NCI-H82 treated with DMSO at 0.1 percent for 48 hours (cell line): ENCODE data around the gene CCL4L2.
"Not testable (repeated sequence)": the region's sequence is repeated elsewhere in the genome, so short reads cannot be mapped to it uniquely, and the experiment has no call there.

Experiments used
- DNase-seq: peaks from one replicate; lab custom pipeline; 2025; ENCODE audit not compliant: unreplicated experiment; lab: John Stamatoyannopoulos, UW

Gene CCL4L2

GRCh38 chr17:36194832-36195433 lies 15.9 kb upstream of the CCL4L2 start:
- DNase-seq: not testable (repeated sequence)

- no peak for DNase-seq
These were observed 15.3 kb upstream of the CCL4L2 start for GRCh38 chr17:36195434-36196130.

GRCh38 chr17:36196131-36196486 lies 14.8 kb upstream of the CCL4L2 start:
- no peak for DNase-seq

- DNase-seq: no peak
These were observed 13.5 kb upstream of the CCL4L2 start for GRCh38 chr17:36197387-36197703.

- no peak for DNase-seq
These were observed 11.9 kb upstream of the CCL4L2 start for GRCh38 chr17:36198831-36199465.

GRCh38 chr17:36201102-36201501 lies 9.8 kb upstream of the CCL4L2 start:
- not testable (repeated sequence) for DNase-seq

GRCh38 chr17:36201506-36201905 lies 9.4 kb upstream of the CCL4L2 start:
- not testable (repeated sequence) for DNase-seq

GRCh38 chr17:36203335-36203734 lies 7.5 kb upstream of the CCL4L2 start:
- DNase-seq: no peak

GRCh38 chr17:36204724-36205500 lies 6.0 kb upstream of the CCL4L2 start:
- no peak for DNase-seq

- DNase-seq: no peak
These were observed 5.0 kb upstream of the CCL4L2 start for GRCh38 chr17:36205637-36206485.

GRCh38 chr17:36206486-36206821 lies 4.4 kb upstream of the CCL4L2 start:
- DNase-seq: not testable (repeated sequence)

GRCh38 chr17:36207383-36207782 lies 3.5 kb upstream of the CCL4L2 start:
- not testable (repeated sequence) for DNase-seq

- DNase-seq: no peak
These were observed 1.3 kb upstream of the CCL4L2 start for GRCh38 chr17:36209575-36209974.

GRCh38 chr17:36211484-36212271 lies 815 bp downstream of the CCL4L2 start:
- DNase-seq: not testable (repeated sequence)

GRCh38 chr17:36212272-36212605 lies 1.4 kb downstream of the CCL4L2 start:
- DNase-seq: no peak

- no peak for DNase-seq
These were observed 2.1 kb downstream of the CCL4L2 start for GRCh38 chr17:36212966-36213365.

GRCh38 chr17:36213695-36214094 lies 2.8 kb downstream of the CCL4L2 start:
- no peak for DNase-seq

- no peak for DNase-seq
These were observed 4.1 kb downstream of the CCL4L2 start for GRCh38 chr17:36214918-36215317.

GRCh38 chr17:36215406-36216308 lies 4.8 kb downstream of the CCL4L2 start:
- not testable (repeated sequence) for DNase-seq
